Kidney tubule cell (primary cell): ENCODE data around the gene TMEM145.
"Not testable (repeated sequence)": the region's sequence is repeated elsewhere in the genome, so short reads cannot be mapped to it uniquely, and the experiment has no call there.

ENCODE experiments used
- DNase-seq: peaks from one replicate; pipeline ENCODE4 v3.0.0-alpha.2; 2018; ENCODE audit warnings: low spot score

The TMEM145 gene

GRCh38 chr19:42334697-42335373 is 21.7 kb downstream of the TMEM145 start:
- no peak for DNase-seq

DNA sequence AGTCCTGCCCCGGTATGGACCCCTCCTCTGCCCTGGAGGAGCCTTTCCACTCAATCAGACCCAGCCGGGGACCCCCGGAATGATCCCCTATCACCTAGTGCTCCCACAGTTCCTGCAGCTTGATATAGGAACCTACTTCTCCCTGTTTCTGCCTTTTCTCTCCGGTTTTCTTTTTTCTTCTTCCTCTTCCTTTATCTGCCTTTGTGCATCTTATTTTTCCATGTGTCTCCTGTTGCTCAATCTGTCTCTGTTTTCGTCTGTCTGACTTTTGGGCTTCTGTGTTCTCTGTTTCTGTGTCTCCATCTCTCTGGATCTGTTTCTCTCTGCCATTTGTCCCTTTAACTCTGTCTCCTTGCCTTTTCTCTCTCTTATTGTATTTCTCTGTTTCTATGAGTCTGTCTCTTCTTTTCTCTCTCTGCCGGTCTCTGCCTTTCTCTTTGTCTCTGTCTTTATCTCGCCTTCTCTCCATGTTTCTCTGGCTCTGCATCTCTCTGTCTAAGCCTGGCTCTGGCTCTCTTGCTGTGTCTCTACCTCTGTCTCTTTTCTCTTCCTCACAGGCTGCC is 22.3 kb downstream of the TMEM145 start:
- DNase-seq = no peak

- DNase-seq = no peak
Measured at GRCh38 chr19:42335971-42336370, 22.9 kb downstream of the TMEM145 start.

GRCh38 chr19:42339126-42339860 is 26.2 kb downstream of the TMEM145 start:
- not testable (repeated sequence) for DNase-seq

GRCh38 chr19:42339922-42340321 is 26.8 kb downstream of the TMEM145 start:
- DNase-seq = not testable (repeated sequence)

DNA sequence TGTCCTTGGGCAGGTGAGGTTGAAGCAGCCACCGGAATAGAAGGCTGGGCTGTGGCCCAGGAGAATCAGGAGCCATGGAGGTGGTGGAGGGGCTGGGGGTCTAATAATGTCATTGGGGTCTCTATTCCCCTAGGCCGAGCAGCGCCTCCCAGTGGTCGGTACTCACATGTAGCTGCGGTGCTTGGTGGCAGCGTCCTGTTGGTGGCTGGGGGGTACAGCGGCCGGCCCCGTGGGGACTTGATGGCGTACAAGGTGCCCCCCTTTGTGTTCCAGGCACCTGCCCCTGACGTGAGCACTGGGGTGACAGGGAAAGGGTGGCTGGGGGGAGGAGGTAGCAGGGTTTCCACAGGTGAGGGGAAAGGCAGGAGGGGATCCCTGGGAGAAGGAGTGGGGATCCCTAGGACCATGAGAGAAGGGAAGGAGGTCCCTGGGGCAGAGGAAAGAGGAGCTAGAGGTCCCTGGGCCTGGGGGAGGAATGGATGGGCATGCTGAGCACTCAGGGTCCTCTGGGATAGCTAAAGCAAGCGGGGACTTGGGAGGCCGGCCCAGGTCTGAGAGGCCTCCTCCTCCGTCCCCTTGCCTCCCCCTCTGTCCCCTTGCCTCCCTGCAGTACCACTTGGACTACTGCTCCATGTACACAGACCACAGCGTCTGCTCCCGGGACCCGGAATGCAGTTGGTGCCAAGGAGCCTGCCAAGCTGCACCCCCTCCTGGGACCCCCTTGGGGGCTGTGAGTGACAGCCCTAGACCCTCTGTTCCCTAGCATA is 30.4 kb downstream of the TMEM145 start:
- DNase-seq = no peak

DNA sequence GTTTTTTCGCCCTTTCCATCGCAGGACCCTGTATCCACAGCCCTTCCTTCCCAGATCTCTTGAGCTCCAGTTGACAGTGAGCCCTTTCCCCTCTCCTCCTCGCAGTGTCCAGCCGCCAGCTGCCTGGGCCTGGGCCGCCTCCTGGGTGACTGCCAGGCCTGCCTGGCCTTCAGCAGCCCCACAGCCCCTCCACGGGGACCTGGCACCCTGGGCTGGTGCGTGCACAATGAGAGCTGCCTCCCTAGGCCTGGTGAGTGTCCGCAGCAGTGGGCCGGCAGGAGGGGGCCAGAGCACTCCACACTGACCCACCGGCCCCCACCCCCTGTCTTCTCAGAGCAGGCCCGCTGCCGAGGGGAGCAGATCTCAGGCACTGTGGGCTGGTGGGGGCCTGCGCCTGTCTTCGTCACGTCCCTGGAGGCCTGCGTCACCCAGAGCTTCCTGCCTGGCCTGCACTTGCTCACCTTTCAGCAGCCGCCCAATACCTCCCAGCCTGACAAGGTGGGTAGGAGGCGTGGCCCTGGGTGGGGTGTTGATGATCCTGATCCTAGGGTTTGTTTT is 31.3 kb downstream of the TMEM145 start:
- DNase-seq = no peak

- DNase-seq = no peak
Measured at GRCh38 chr19:42345191-42345812, 32.2 kb downstream of the TMEM145 start.

DNA sequence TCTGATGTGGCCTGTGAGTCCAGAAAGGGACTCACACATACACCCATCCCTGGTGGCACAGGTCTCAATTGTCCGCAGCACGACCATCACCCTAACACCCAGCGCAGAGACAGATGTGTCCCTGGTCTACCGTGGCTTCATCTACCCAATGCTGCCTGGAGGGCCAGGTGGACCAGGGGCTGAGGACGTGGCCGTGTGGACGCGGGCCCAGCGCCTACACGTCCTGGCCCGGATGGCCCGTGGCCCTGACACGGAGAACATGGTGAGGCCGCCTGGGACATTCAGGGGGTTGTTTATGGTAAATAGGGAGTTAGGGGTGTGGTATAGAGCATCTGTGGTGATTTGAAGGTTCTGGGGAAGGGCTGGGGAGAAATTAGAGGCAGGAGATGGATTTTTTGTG is 35.1 kb downstream of the TMEM145 start:
- no peak for DNase-seq

DNA sequence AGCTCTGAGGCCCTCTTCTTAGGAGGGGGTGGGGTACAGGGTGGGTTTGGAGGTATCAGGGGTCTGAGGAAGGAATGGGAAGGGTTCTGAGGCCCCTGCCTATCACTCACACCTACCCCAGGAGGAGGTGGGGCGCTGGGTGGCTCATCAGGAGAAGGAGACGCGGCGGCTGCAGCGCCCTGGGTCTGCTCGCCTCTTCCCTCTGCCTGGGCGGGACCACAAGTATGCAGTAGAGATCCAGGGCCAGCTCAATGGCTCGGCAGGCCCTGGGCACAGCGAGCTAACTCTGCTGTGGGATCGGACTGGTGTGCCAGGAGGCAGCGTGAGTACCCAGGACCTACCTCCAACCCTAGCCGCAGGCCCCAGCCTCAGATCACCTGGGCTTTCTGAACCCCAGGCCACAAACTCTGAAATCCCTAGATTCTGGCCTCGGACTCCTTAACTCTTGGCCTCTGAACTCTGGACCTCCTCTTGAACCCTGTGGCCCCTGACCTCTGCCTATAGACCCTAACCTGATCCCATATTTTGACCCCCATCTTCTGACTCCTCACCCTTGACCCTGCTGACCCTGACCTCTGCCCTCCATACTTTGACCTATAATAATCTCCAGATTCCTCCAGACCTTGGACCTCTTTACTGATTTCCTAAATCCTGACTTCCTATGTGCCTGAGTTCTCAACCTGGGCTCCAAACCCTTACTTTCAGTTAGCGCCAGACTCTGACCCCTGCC is 36.4 kb downstream of the TMEM145 start:
- no peak for DNase-seq

DNA sequence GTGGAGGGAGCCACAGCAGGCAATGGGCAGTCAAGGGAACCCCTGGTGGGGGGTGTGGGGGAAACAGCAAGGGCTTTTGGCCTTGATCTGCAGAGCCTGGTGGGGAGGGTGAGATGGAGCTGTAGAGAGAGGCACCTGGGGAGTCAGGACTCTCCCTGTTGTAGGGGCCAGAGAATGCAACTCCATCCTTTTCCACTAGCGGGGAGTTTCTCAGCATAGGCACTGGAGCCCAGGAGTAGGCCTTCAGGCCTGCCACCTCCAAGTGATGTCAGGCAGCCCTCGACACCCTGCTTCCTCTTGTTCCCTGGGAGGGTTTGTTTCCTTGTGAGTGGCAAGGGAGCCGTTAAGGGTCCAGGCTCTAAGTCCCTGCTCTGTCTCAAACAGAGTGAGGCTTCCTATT is 37.3 kb downstream of the TMEM145 start:
- DNase-seq = no peak

GRCh38 chr19:42351079-42351735 is 38.1 kb downstream of the TMEM145 start:
- DNase-seq = no peak

DNA sequence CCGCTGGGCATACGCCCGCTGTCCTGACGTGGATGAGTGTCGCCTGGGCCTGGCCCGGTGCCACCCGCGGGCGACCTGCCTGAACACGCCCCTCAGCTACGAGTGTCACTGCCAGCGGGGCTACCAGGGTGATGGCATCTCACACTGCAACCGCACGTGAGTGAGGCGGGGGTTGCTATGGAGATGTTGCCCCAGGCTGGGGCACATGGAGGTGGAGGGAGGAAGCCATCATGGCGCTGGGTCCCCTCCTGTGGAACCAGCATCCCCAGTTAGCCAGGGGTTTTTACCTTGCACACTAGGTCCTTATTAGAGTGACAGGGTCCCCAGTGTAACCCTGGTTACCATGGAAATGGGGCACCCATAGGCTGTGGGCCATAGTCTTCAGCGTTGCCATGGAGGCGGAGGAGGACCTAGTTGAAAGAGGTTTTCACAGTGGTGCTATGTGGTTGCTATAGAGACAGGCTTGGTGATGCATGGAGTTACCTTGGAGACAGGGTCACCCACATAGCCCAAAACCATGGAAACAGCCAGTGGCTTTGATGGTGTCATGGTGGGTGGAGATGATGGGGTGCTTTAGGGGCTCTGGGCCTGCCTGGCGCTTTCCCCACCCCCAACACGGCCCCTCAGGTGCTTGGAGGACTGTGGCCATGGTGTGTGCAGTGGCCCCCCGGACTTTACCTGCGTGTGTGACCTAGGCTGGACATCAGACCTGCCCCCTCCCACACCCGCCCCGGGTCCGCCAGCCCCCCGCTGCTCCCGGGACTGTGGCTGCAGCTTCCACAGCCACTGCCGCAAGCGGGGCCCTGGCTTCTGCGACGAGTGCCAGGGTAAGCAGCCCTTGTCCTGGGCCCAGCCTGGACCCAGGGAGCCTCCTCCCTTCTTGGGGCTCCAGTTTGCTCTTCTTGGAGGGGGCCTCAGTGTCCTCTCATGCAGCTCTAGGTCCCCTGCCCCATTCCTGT is 39.5 kb downstream of the TMEM145 start:
- peak; percentile 55 for DNase-seq

GRCh38 chr19:42353341-42354015 is 40.4 kb downstream of the TMEM145 start:
- DNase-seq = no peak

GRCh38 chr19:42355896-42356295 is 42.8 kb downstream of the TMEM145 start:
- DNase-seq = no peak

GRCh38 chr19:42356686-42357085 is 43.6 kb downstream of the TMEM145 start:
- DNase-seq = no peak

DNA sequence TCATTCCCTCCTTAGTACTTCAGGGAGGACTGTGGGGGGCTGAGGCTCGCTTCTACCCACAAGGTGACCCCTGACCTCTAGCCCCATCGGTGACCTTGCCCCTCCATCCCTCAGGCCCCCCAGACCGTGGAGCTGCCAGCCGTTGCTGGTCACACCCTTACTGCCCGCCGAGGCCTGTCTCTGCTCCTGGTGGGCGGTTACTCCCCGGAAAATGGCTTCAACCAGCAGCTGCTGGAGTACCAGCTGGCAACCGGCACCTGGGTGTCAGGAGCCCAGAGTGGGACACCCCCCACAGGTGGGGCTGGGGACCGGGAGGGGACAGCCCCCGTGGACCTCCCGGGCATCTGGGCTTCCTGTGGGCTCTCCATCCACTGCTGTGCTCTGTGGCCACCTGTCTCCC is 44.2 kb downstream of the TMEM145 start:
- no peak for DNase-seq

DNA sequence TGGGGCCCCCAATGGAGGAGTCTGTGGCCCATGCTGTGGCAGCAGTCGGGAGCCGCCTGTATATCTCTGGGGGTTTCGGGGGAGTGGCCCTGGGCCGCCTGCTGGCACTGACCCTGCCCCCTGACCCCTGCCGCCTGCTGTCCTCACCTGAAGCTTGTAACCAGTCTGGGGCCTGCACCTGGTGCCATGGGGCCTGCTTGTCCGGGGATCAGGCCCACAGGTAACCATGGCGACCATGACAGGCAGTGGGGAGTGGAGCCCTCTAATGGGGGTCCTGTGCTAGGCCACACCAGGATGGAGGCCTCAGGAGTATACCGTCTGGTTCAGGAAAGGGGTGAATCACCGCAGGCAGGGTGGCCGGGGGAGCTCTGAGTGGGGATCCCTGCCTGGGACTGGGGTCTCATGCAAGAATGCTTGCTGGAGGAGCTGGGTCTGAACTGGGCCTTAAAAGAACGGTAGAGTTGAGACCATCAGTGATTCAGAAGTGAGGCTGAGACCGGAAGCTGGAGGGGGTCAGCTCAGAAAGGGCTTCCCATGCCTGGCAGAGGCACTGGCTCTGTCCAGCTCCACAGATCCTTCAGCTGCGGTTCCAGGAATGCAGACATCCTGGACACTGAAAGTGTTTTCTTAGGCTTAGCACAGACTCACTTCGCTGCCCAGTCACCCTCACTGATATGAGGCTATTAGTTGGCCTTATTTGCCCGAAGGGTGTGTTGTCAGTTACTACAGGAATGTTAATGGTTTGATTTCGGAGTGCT is 47.9 kb downstream of the TMEM145 start:
- no peak for DNase-seq
